Immature natural killer cell (primary cell): ENCODE measurements around the gene IBSP. TPM values are rescaled to one million over a fixed set of nuclear protein-coding genes. Genes with fewer than 3 reads are reported as not detected.

Source experiments
- DNase-seq, 3 donors: peaks; one replicate each; pipeline ENCODE4 v3.0.0; 2022; ENCODE audit warnings: mixed read lengths in 1 of 3
- H3K27ac Mint-ChIP-seq, 6 donors: one replicate each; pipeline ENCODE4 v1.8.0; 2020; ENCODE audit warnings: mixed read lengths in 6 of 6, mild to moderate bottlenecking in 5 of 6, inconsistent platforms in 4 of 6, moderate library complexity in 3 of 6
- H3K27me3 Mint-ChIP-seq, 3 donors: one replicate each; pipeline ENCODE4 v1.8.0; 2020 to 2021; ENCODE audit warnings: low read depth in 3 of 3, mild to moderate bottlenecking in 3 of 3, mixed read lengths in 3 of 3, moderate library complexity in 3 of 3, inconsistent platforms in 1 of 3
- H3K36me3 Mint-ChIP-seq, 3 donors: one replicate each; pipeline ENCODE4 v1.8.0; 2020; ENCODE audit warnings: mixed read lengths in 3 of 3, inconsistent platforms in 2 of 3, mild to moderate bottlenecking in 2 of 3
- H3K4me1 Mint-ChIP-seq, 2 donors: one replicate each; pipeline ENCODE4 v1.8.0; 2020; ENCODE audit warnings: inconsistent platforms in 2 of 2, mild to moderate bottlenecking in 2 of 2, mixed read lengths in 2 of 2, moderate library complexity in 1 of 2
- H3K4me3 Mint-ChIP-seq, 5 donors: one replicate each; pipeline ENCODE4 v1.8.0; 2020; ENCODE audit warnings: mild to moderate bottlenecking in 5 of 5, mixed read lengths in 5 of 5, inconsistent platforms in 3 of 5, moderate library complexity in 3 of 5
- H3K9me3 Mint-ChIP-seq, 6 donors: one replicate each; pipeline ENCODE4 v1.8.0; 2020; ENCODE audit warnings: mild to moderate bottlenecking in 6 of 6, mixed read lengths in 6 of 6, inconsistent platforms in 4 of 6, moderate library complexity in 3 of 6
- polyA plus RNA-seq, 3 donors: library from polyadenylated mRNA; unstranded; fragments of 300-500 nt; fragmentation: Illumina TruSeq; gene quantifications; one replicate each; pipeline ENCODE4 v1.2.3, GENCODE V29; 2021

Gene IBSP, protein sequence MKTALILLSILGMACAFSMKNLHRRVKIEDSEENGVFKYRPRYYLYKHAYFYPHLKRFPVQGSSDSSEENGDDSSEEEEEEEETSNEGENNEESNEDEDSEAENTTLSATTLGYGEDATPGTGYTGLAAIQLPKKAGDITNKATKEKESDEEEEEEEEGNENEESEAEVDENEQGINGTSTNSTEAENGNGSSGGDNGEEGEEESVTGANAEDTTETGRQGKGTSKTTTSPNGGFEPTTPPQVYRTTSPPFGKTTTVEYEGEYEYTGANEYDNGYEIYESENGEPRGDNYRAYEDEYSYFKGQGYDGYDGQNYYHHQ
- polyA plus RNA-seq = not detected

DNA sequence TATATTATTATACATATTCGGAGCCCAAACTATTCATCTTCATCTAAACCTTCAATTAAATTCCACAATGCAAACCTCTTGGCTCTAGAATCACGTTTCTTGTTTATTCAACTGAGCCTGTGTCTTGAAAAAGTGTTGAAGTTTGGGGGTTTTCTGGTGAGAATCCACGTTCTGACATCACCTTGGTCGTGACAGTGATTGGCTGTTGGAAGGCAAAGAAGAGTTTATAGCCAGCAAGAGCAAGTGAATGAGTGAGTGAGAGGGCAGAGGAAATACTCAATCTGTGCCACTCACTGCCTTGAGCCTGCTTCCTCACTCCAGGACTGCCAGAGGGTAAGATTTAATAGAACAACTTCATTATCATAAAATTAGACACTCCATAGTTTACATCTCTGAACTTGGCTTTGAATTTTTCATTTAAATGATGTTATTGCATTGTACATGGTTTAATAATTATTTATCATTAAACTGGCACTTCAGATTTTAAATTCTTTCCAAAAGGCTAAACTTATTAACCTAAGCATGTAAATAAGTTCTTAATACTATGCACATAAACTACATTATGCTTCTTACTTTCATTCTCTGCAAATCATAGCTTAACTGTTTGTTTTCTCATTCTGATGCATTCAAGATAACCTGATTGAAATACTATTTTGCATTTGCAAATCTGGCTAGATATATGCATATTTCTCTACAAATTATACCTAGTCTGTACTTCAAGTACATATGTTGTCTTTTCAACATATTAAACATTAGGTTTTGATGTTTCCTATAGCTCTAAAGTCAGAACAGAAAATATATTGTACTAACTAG lies at the start of gene IBSP:
Gene IBSP (plus strand): TSS at position 254 of the 813 bp plus-strand sequence. CDS start 2,808 bp downstream, outside the sequence.
- H3K27ac Mint-ChIP-seq = no peak within 1 kb of the TSS
- no peak for DNase-seq
- no peaks in the 10 kb centered on the region for H3K4me1 Mint-ChIP-seq

DNA sequence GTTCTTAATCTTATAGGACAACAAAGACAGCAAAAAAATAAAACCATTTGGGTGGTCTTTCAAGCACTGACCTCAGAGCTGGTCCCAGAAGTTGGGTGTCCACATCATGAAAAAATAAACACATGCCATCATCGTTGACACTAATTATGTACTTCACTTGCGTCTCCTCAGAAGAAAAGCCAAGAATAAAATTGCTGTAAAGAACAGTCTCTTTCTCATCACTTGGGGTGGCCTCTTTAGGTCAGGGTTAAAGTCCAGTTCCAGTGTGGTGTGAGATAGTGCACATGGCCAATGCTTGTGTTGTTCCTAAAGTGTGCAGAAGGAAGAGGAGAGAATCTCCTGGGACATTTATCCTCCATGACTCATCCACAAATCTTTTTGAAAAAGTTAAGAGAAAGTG lies 49.5 kb upstream of the IBSP start:
- Mint-ChIP-seq H3K9me3 (peaks cover 0 to 2% (median under 1%) of the 10 kb centered on the region in 6 donors), H3K4me1 (no peaks in the 10 kb centered on the region), H3K4me3 (no peak overlapping the region), H3K36me3 (no peaks in the 10 kb centered on the region), H3K27ac (no peak overlapping the region), H3K27me3 (peaks cover 0 to 3% (median 1%) of the 10 kb centered on the region in 3 donors)
- DNase-seq = no peak

More for the DNA sequence above, at the start of gene IBSP:
- no peaks in the 10 kb centered on the region for H3K36me3 Mint-ChIP-seq
- no peak within 1 kb of the TSS for H3K4me3 Mint-ChIP-seq
- H3K27me3 Mint-ChIP-seq = peaks cover 0 to 2% (median 0%) of the 10 kb centered on the region in 3 donors
- H3K9me3 Mint-ChIP-seq = no peaks in the 10 kb centered on the region

- Mint-ChIP-seq H3K27ac (no peak overlapping the region), H3K9me3 (peaks cover 0 to 2% (median under 1%) of the 10 kb centered on the region in 6 donors), H3K4me3 (no peak overlapping the region), H3K27me3 (peaks cover 0 to 4% (median 3%) of the 10 kb centered on the region in 3 donors), H3K36me3 (no peaks in the 10 kb centered on the region), H3K4me1 (no peaks in the 10 kb centered on the region)
- DNase-seq = no peak
These were observed 41.1 kb upstream of the IBSP start for GRCh38 chr4:87758270-87758669.

GRCh38 chr4:87762311-87762710 lies 37.0 kb upstream of the IBSP start:
- Mint-ChIP-seq H3K4me1 (no peaks in the 10 kb centered on the region), H3K27me3 (peaks cover 0 to 3% (median 1%) of the 10 kb centered on the region in 3 donors), H3K4me3 (no peak overlapping the region), H3K27ac (no peak overlapping the region), H3K9me3 (peaks cover 0 to 6% (median 2%) of the 10 kb centered on the region in 6 donors), H3K36me3 (no peaks in the 10 kb centered on the region)
- DNase-seq = no peak

DNA sequence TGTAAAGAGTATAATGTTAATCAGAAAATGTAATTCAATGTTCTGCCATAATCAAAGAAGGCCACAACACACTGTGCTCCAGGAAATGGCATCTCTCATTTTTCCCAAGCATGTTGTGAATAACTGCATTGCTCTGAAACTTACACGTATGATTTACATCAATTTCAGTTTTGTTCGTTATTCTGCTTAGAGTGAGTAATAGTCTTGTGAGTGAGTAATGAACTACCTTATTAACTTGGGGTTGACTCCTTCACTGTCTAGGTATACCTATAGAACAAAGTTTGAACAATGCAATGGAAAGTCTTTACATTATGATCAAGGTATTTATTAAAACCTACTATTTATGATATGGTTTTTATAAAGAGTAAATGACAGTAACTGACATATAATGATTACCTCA lies 17.8 kb upstream of the IBSP start:
- Mint-ChIP-seq H3K27me3 (peaks cover 0 to 5% (median 0%) of the 10 kb centered on the region in 3 donors), H3K27ac (no peak overlapping the region), H3K36me3 (no peaks in the 10 kb centered on the region), H3K4me3 (no peak overlapping the region), H3K9me3 (peaks cover 0 to 6% (median 0%) of the 10 kb centered on the region in 6 donors), H3K4me1 (no peaks in the 10 kb centered on the region)
- DNase-seq = no peak

- DNase-seq = no peak
- no peak overlapping the region for H3K4me3 Mint-ChIP-seq
- H3K27ac Mint-ChIP-seq = no peak overlapping the region
- H3K9me3 Mint-ChIP-seq = peaks cover 0 to 1% (median 0%) of the 10 kb centered on the region in 6 donors
- H3K36me3 Mint-ChIP-seq = no peaks in the 10 kb centered on the region
- H3K4me1 Mint-ChIP-seq = no peaks in the 10 kb centered on the region
- peaks cover 0 to 2% (median 0%) of the 10 kb centered on the region in 3 donors for H3K27me3 Mint-ChIP-seq
These were observed 15.6 kb upstream of the IBSP start for GRCh38 chr4:87783781-87784180.

GRCh38 chr4:87785731-87786509 lies 13.4 kb upstream of the IBSP start:
- no peak overlapping the region for H3K4me3 Mint-ChIP-seq
- no peak overlapping the region for H3K27ac Mint-ChIP-seq
- no peaks in the 10 kb centered on the region for H3K4me1 Mint-ChIP-seq
- H3K27me3 Mint-ChIP-seq = peaks cover 0 to 2% (median 0%) of the 10 kb centered on the region in 3 donors
- DNase-seq = no peak
- no peaks in the 10 kb centered on the region for H3K9me3 Mint-ChIP-seq
- H3K36me3 Mint-ChIP-seq = no peaks in the 10 kb centered on the region

DNA sequence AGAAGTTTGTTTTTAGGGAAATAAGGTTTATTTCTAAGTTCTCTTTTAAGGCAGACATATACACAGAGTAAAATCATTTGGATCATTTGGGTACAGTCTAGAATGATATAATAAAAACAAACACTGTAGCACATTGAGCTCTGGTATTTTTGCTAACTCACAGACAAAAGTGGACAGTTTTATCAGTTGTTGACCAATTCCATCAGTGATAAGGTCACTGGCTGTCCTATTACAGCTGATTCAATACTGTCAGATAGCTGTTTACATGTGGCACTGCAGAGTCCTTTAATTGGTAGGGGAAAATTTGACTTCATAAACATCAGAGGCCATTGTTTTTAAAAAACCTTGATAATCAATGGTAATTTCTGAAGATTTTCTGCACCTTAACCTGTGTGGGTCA lies 3.5 kb downstream of the IBSP start:
- Mint-ChIP-seq H3K4me3 (no peak overlapping the region), H3K9me3 (no peaks in the 10 kb centered on the region), H3K4me1 (no peaks in the 10 kb centered on the region), H3K27me3 (peaks cover 0 to 2% (median 1%) of the 10 kb centered on the region in 3 donors), H3K36me3 (no peaks in the 10 kb centered on the region), H3K27ac (no peak overlapping the region)
- DNase-seq = no peak

GRCh38 chr4:87803421-87803820 lies 4.1 kb downstream of the IBSP start:
- no peak overlapping the region for H3K27ac Mint-ChIP-seq
- H3K27me3 Mint-ChIP-seq = peaks cover 0 to 2% (median 1%) of the 10 kb centered on the region in 3 donors
- H3K4me1 Mint-ChIP-seq = no peaks in the 10 kb centered on the region
- DNase-seq = no peak
- no peaks in the 10 kb centered on the region for H3K9me3 Mint-ChIP-seq
- no peak overlapping the region for H3K4me3 Mint-ChIP-seq
- H3K36me3 Mint-ChIP-seq = no peaks in the 10 kb centered on the region

DNA sequence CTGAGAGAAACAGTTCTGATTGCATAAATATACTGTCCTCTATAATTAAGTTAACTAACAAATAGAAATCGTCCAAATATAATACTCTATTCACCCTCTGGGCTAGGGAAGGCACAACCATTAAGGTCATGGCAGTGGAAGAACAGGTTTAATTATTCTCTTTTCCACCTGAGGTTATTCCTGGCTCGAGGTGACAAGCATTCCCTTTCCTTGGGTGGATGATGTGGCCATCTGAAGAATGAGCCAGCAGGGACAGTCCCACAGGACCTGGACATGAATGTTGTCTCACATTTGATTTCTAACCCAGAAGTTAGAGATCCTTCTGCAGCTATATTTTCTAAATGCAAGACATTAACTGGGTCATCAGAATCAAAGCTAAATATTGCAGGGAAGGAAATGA lies 5.5 kb downstream of the IBSP start:
- no peaks in the 10 kb centered on the region for H3K4me1 Mint-ChIP-seq
- no peak for DNase-seq

GRCh38 chr4:87805971-87806370 lies 6.6 kb downstream of the IBSP start:
- peaks cover 0 to 2% (median 1%) of the 10 kb centered on the region in 3 donors for H3K27me3 Mint-ChIP-seq
- H3K36me3 Mint-ChIP-seq = no peaks in the 10 kb centered on the region
- H3K4me1 Mint-ChIP-seq = no peaks in the 10 kb centered on the region
- H3K27ac Mint-ChIP-seq = no peak overlapping the region
- peaks cover 0 to 4% (median 0%) of the 10 kb centered on the region in 6 donors for H3K9me3 Mint-ChIP-seq
- no peak overlapping the region for H3K4me3 Mint-ChIP-seq
- no peak for DNase-seq

More for the DNA sequence above, 5.5 kb downstream of the IBSP start:
- peaks cover 0 to 2% (median 1%) of the 10 kb centered on the region in 3 donors for H3K27me3 Mint-ChIP-seq
- no peaks in the 10 kb centered on the region for H3K9me3 Mint-ChIP-seq
- H3K27ac Mint-ChIP-seq = no peak overlapping the region
- H3K36me3 Mint-ChIP-seq = no peaks in the 10 kb centered on the region
- H3K4me3 Mint-ChIP-seq = no peak overlapping the region

DNA sequence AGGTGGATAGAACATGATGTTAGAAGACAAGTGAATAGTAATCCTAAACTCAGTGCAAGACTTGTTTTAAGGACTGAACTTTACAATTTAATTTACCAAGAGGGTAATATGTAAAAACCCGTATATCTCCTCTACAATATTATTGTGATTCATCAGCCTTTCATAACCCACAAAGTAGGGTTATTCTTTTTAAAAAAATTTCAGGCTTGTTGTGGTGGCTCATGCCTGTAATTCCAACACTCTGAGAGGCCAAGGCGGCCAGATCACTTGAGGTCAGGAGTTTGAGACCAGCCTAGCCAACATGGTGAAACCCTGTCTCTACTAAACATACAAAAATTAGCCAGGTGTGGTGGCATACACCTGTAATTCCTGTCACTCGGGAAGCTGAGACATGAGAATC lies 7.2 kb downstream of the IBSP start:
- Mint-ChIP-seq H3K9me3 (peaks cover 0 to 4% (median 0%) of the 10 kb centered on the region in 6 donors), H3K27me3 (peaks cover 0 to 3% (median 1%) of the 10 kb centered on the region in 3 donors), H3K36me3 (no peaks in the 10 kb centered on the region), H3K4me3 (no peak overlapping the region), H3K27ac (no peak overlapping the region), H3K4me1 (no peaks in the 10 kb centered on the region)
- no peak for DNase-seq

DNA sequence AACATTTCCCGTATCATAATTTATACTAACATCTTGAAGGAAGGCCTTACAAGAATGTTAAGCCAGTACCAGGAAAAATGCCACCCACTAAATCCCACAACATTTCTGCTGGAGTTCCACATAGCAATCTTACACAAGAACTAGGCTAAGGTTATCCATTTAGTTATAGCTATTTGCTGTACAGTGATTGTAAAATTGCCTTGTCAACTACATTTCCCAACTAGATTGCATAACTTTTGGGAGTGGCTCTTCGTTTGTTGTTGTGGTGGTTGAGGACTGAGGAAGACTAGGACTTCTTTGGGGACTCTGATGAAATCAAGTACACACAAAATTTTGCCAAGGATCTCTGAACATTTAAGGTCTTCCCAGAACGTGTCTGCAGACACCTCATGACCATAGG lies 8.0 kb downstream of the IBSP start:
- no peak overlapping the region for H3K4me3 Mint-ChIP-seq
- no peaks in the 10 kb centered on the region for H3K36me3 Mint-ChIP-seq
- H3K4me1 Mint-ChIP-seq = no peaks in the 10 kb centered on the region
- peaks cover 0 to 2% (median 1%) of the 10 kb centered on the region in 3 donors for H3K27me3 Mint-ChIP-seq
- DNase-seq = no peak
- peaks cover 0 to 4% (median 0%) of the 10 kb centered on the region in 6 donors for H3K9me3 Mint-ChIP-seq
- H3K27ac Mint-ChIP-seq = no peak overlapping the region
